Retinal pigment epithelial cell (primary cell): ENCODE data around the gene KIFC3.
"Not testable (repeated sequence)": the region's sequence is repeated elsewhere in the genome, so short reads cannot be mapped to it uniquely, and the experiment has no call there.

Experiments used
- DNase-seq: peaks from one replicate; pipeline ENCODE4 v3.0.0-alpha.2; 2010; ENCODE audit warnings: low read depth
- H3K4me3 ChIP-seq: 2 replicates; pipeline ENCODE4 v1.5.1; 2011; ENCODE audit warnings: mild to moderate bottlenecking, low read length, control low read depth, moderate library complexity
- TF ChIP-seq, protein P1 (sequence below): conservative IDR thresholded peaks from 2 replicates; pipeline ENCODE4 v1.5.1; 2011; ENCODE audit warnings: low read depth, low read length, control low read depth, inconsistent platforms

KIFC3 gene

DNA sequence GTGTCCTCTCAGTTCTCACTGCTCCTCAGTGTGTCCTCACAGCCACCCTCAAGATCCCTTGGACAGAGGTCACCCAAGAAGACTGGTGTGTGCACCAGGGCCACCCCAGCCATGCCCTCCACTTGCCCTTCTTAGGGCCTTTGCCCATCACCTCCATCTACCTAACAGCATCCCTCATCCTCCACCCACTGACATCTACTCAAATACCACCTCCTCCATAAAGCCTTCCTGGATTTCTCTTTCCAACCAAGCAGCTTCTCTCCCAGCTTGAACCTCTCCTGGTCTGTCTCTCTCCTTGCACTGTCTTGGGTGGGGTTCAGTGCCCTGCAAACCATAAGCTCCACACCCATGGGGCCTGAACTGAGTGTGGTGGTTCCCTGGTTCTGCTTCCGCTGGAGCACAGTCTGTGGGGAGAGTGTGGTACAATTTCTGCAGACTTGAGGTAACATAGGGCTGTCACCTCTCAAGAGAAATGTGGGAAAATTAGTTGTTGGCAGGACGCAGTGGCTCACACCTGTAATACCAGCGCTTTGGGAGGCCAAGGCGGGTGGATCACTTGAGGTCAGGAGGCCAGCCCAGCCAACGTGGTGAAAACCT is 52.3 kb downstream of the KIFC3 start:
- TF ChIP-seq, protein P1, sequence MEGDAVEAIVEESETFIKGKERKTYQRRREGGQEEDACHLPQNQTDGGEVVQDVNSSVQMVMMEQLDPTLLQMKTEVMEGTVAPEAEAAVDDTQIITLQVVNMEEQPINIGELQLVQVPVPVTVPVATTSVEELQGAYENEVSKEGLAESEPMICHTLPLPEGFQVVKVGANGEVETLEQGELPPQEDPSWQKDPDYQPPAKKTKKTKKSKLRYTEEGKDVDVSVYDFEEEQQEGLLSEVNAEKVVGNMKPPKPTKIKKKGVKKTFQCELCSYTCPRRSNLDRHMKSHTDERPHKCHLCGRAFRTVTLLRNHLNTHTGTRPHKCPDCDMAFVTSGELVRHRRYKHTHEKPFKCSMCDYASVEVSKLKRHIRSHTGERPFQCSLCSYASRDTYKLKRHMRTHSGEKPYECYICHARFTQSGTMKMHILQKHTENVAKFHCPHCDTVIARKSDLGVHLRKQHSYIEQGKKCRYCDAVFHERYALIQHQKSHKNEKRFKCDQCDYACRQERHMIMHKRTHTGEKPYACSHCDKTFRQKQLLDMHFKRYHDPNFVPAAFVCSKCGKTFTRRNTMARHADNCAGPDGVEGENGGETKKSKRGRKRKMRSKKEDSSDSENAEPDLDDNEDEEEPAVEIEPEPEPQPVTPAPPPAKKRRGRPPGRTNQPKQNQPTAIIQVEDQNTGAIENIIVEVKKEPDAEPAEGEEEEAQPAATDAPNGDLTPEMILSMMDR: no peak
- H3K4me3 ChIP-seq: no peak overlapping the region
- DNase-seq: no peak

DNA sequence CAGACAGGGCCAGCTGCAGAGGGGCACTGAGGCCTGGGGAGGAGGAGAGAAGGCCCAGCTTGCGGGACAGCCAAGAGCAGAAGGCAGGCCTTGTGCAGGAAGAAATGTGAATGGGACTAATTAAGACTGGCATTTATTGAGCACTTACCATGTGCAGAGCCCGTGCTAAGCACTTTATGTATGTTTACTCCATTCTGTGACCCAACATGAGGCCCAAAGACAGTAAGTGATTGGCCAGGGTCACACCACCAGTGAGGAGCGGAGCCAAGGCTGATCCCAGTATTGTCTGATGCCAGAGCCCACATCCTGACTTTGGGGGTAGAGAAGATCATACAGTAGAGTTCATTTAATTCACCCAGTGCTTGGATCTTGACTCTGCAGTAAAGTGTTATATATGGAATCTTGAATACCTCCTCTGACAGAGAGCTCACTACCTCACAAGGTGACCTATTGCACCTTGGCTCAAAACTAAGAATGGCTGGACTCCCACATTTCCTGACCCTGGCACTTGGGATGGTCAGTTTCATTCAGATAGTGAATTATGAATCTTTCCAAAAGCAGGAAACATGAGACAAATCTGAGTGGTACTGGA is 53.1 kb downstream of the KIFC3 start:
- TF ChIP-seq, protein P1: no peak
- DNase-seq: no peak
- no peak overlapping the region for H3K4me3 ChIP-seq

DNA sequence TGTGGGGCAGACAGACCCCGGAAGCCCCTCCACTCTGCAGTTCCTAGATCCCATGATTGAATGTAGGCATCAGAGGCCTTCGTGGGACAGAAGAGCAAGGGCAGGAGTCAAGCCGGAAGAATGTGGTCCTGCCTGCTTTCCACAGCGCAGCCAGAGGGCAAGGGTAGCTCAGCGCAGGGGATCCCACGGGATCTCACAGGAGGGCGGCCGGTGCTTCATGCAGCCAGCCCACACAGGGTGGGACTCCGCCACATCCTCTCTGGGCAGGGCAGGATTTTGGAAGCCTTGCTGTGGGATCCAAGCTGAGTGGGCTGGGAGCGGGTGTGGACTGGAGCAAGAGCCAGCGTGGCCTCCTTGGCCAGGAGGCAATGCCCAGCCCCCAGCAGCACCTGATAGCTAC is 53.7 kb downstream of the KIFC3 start:
- no peak overlapping the region for H3K4me3 ChIP-seq
- DNase-seq: no peak
- TF ChIP-seq, protein P1: no peak

DNA sequence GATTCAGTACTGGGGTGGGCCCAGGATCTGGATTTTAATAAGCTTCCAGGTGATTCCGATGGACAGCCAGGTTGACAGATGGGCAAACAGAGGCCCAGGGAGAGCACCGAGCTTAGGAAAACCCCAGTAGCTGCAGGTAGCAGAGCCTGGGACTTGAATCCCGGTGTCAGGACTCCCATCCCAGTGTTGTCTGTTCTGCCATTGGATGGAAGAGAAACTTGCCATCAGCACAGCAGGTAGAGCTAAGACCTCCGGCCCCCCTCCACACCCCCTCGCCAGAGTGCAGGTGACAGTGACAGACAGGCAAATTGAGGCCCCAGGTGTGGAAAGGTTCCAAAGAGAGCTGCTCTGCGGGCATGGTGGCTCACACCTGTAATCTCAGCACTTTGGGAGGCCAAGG is 54.3 kb downstream of the KIFC3 start:
- DNase-seq: no peak
- TF ChIP-seq, protein P1: no peak
- no peak overlapping the region for H3K4me3 ChIP-seq

DNA sequence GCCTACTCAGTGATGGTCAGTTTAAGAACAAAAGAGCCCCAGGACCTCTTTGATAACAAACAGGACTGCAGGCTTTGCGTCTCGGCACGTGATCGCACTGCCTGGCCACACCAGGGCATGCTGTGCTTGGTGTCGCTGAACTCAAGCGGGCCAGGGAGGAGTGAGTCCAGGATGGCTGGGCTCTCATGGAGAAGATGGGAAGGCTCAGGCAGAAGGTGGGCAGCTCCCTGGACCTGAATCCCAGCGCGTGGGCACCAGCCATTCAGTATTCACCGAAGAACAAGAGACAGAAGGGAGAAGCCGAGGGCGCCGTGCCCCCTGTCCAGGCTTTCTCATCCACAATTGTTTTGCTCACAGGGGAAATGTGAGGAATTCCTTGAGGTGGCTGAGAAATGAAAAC is 54.8 kb downstream of the KIFC3 start:
- TF ChIP-seq, protein P1: no peak

DNA sequence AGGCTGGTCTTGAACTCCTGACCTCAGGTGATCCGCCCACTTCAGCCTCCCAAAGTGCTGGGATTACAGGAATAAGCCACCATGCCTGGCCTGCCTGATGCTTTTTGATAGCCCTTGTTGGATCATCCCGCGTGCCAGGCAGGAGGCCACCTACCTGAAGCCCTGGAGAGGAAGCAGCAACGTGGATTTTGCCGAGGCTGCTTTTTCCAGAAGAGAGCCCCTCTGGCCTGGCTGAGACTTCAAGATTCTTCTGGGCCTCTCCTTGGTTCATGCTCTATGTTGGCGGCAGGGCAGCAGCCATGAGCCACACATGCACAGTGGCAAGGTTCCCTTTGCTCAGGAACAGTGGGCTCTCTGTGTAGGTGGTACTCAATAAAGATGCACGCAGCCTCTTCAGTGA is 55.2 kb downstream of the KIFC3 start:
- no peak overlapping the region for H3K4me3 ChIP-seq
- TF ChIP-seq, protein P1: no peak
- DNase-seq: no peak

More for the DNA sequence above, 54.8 kb downstream of the KIFC3 start:
- no peak overlapping the region for H3K4me3 ChIP-seq
- no peak for DNase-seq

DNA sequence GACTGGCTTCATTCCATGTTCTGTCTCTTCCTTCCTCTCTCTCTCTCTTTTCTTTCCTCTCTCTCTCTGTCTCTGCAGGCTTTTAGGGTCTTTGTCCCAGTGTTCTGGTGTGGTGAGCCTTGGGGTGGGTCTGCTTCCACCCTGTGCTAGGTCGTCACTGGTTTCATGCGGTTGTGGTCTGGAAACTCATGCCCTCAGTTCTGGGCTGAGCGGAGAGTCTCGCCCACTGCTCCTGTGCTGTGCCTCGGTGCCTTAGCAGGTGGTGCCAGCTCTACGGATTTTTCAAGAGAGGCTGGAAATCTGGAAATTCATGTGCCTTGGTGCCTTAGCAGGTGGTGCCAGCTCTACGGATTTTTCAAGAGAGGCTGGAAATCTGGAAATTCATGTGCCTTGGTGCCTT is 56.0 kb downstream of the KIFC3 start:
- not testable (repeated sequence) for H3K4me3 ChIP-seq, DNase-seq

DNA sequence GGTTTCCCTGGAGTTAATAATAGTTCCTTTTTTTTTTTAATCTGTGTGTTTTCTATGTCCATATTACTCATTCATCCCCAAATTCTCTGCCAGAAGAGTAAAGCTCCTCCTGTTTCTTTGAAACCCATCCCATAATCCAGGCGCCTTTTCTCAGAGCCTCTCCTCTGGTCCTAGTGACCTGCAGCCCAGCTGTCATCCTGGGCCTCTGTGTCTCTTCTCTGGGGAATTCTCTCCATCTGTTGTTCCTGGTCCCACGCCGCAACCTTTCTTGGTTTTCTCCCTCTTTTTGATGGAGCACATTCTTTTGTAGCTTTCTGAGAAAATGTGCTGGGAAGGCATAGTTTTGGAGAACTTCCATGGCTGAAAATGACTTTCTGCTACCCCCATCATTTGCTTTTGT is 56.5 kb downstream of the KIFC3 start:
- no peak for DNase-seq
- TF ChIP-seq, protein P1: no peak
- H3K4me3 ChIP-seq: no peak overlapping the region
